HEK293 (cell line): Measurements from ENCODE around the gene IGDCC3.

Experiments used
- EGR2 ChIP-seq: fragments of 450-650 bp; formaldehyde crosslinking; IDR thresholded peaks from 2 replicates; pipeline ENCODE4 v1.5.1; 2016; ENCODE audit warnings: low read depth, missing biosample characterization, missing genetic modification characterization
- KLF16 ChIP-seq: fragments of 450-650 bp; formaldehyde crosslinking; IDR thresholded peaks from 2 replicates; pipeline ENCODE4 v1.5.1; 2017; ENCODE audit warnings: missing biosample characterization, missing genetic modification characterization
- SCRT1 ChIP-seq: fragments of 450-650 bp; formaldehyde crosslinking; IDR thresholded peaks from 2 replicates; pipeline ENCODE4 v1.5.1; 2016; ENCODE audit warnings: missing biosample characterization, missing genetic modification characterization, borderline replicate concordance
- SP3 ChIP-seq: fragments of 450-650 bp; formaldehyde crosslinking; IDR thresholded peaks from 2 replicates; pipeline ENCODE4 v1.5.1; 2016; ENCODE audit warnings: missing biosample characterization, missing genetic modification characterization
- SP7 ChIP-seq: fragments of 450-650 bp; formaldehyde crosslinking; IDR thresholded peaks from 2 replicates; pipeline ENCODE4 v1.5.1; 2016; ENCODE audit warnings: missing biosample characterization, missing genetic modification characterization
- ZBTB20 ChIP-seq: fragments of 450-650 bp; formaldehyde crosslinking; IDR thresholded peaks from 2 replicates; pipeline ENCODE4 v1.5.1; 2016; ENCODE audit warnings: missing biosample characterization, missing genetic modification characterization
- ZFHX2 ChIP-seq: fragments of 450-650 bp; formaldehyde crosslinking; conservative IDR thresholded peaks from 2 replicates; pipeline ENCODE4 v1.5.1; 2016; ENCODE audit warnings: missing biosample characterization, missing genetic modification characterization
- ZIC2 ChIP-seq: fragments of 450-650 bp; formaldehyde crosslinking; IDR thresholded peaks from 2 replicates; pipeline ENCODE4 v1.5.1; 2016; ENCODE audit warnings: missing biosample characterization, missing genetic modification characterization
- ZNF341 ChIP-seq: fragments of 450-650 bp; formaldehyde crosslinking; IDR thresholded peaks from 2 replicates; pipeline ENCODE4; 2016; ENCODE audit warnings: low read depth, missing biosample characterization, missing genetic modification characterization
- ZNF48 ChIP-seq: fragments of 450-650 bp; formaldehyde crosslinking; IDR thresholded peaks from 2 replicates; pipeline ENCODE4 v1.5.1; 2016; ENCODE audit warnings: missing biosample characterization, missing genetic modification characterization
- ZNF600 ChIP-seq: fragments of 450-650 bp; formaldehyde crosslinking; IDR thresholded peaks from 2 replicates; pipeline ENCODE4 v1.5.1; 2016; ENCODE audit warnings: missing biosample characterization, missing genetic modification characterization
- ZNF677 ChIP-seq: fragments of 450-650 bp; IDR thresholded peaks from 2 replicates; pipeline ENCODE4 v1.5.0; 2018; ENCODE audit warnings: missing biosample characterization, mild to moderate bottlenecking, missing genetic modification characterization, moderate library complexity
- ZNF791 ChIP-seq: fragments of 450-650 bp; formaldehyde crosslinking; IDR thresholded peaks from 2 replicates; pipeline ENCODE4 v1.5.1; 2016; ENCODE audit warnings: missing biosample characterization, missing genetic modification characterization
- ZSCAN30 ChIP-seq: fragments of 450-650 bp; IDR thresholded peaks from 2 replicates; pipeline ENCODE4 v1.5.1; 2018; ENCODE audit warnings: missing biosample characterization, mild to moderate bottlenecking, missing genetic modification characterization, moderate library complexity
- TF ChIP-seq, protein P1 (sequence below): fragments of 450-650 bp; formaldehyde crosslinking; IDR thresholded peaks from 2 replicates; pipeline ENCODE4 v1.5.1; 2017; ENCODE audit warnings: missing biosample characterization, missing genetic modification characterization
- TF ChIP-seq, protein P2 (sequence below): fragments of 450-650 bp; formaldehyde crosslinking; IDR thresholded peaks from 2 replicates; pipeline ENCODE4 v1.5.1; 2016; ENCODE audit warnings: missing biosample characterization, missing genetic modification characterization, borderline replicate concordance
- TF ChIP-seq, protein P3 (sequence below): fragments of 450-650 bp; IDR thresholded peaks from 2 replicates; pipeline ENCODE4 v1.5.1; 2018; ENCODE audit warnings: missing biosample characterization, mild to moderate bottlenecking, missing genetic modification characterization
- TF ChIP-seq, protein P4 (sequence below): fragments of 450-650 bp; formaldehyde crosslinking; IDR thresholded peaks from 2 replicates; pipeline ENCODE4 v1.5.1; 2016; ENCODE audit warnings: missing biosample characterization, missing genetic modification characterization
- TF ChIP-seq, protein P5 (sequence below): fragments of 450-650 bp; formaldehyde crosslinking; IDR thresholded peaks from 2 replicates; pipeline ENCODE4 v1.5.1; 2016; ENCODE audit warnings: missing biosample characterization, missing genetic modification characterization
- TF ChIP-seq, protein P6 (sequence below): fragments of 450-650 bp; formaldehyde crosslinking; IDR thresholded peaks from 2 replicates; pipeline ENCODE4 v1.5.1; 2017; ENCODE audit warnings: missing biosample characterization, missing genetic modification characterization
- TF ChIP-seq, protein P7 (sequence below): fragments of 450-650 bp; formaldehyde crosslinking; IDR thresholded peaks from 2 replicates; pipeline ENCODE4 v1.5.1; 2016; ENCODE audit warnings: missing biosample characterization, missing genetic modification characterization
- TF ChIP-seq, protein P8 (sequence below): fragments of 450-650 bp; formaldehyde crosslinking; conservative IDR thresholded peaks from 2 replicates; pipeline ENCODE4 v1.5.1; 2016; ENCODE audit warnings: low read depth, missing biosample characterization, missing genetic modification characterization

The IGDCC3 gene

DNA sequence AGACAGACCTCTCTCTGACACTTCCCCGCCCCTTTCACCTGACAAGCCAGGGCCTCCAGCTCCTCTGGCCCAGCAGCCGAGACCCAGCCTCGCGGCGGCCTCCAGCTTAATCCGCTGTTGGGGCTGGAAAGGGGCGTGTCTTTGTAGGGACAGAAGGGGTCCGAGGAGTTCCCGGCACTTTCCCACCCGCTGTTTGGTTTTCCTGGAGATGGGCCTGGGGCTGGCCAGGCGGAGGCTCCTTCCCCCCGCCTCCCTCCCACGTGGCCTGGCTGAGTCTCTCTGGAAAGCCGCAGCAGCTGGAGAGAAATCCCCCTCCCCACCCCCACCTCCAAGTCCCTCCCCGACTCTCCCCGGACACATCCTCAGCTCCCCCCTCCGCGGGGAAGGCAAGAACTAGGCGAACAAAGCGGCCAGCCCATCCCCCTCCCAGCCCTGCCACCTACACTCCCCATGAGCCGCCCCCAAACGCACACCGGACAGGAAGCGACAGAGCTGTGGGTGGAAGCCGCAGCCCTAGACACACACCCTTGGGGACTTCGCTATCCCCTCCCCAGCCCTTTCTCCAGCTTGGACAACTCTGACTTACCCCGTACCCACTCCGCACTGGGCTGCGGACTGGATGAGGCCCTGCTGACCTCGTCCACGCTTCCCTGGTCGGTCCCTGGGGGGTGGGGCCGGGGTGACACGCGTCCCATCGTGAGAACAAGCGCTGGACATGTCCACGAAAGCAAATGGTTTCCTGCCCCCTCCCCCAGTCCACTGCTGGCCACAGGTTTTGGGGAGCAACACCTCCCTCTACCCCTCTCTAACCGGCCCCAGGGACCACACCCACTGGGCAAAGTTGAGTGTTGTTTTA lies 43.8 kb upstream of the IGDCC3 start (continued):
- TF ChIP-seq, protein P1, sequence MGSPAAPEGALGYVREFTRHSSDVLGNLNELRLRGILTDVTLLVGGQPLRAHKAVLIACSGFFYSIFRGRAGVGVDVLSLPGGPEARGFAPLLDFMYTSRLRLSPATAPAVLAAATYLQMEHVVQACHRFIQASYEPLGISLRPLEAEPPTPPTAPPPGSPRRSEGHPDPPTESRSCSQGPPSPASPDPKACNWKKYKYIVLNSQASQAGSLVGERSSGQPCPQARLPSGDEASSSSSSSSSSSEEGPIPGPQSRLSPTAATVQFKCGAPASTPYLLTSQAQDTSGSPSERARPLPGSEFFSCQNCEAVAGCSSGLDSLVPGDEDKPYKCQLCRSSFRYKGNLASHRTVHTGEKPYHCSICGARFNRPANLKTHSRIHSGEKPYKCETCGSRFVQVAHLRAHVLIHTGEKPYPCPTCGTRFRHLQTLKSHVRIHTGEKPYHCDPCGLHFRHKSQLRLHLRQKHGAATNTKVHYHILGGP (tag by site-specific recombination) = peak; percentile 49; the same call in 1 of the 2 replicates
- TF ChIP-seq ZNF600 (tag by site-specific recombination) (peak; percentile 53; the same call in 1 of the 2 replicates), ZFHX2 (tag by site-specific recombination) (peak; percentile 99), ZNF341 (peak; percentile 90), SP3 (peak; percentile 75), SP7 (tag by site-specific recombination) (peak; percentile 19; the same call in 1 of the 2 replicates), ZNF791 (tag by site-specific recombination) (no peak), ZNF48 (tag by site-specific recombination) (no peak), ZSCAN30 (peak; percentile 55), SCRT1 (tag by site-specific recombination) (0 out of 2 replicates have a peak, but pooled peaks have one; percentile 51), ZIC2 (peak; percentile 61; the same call in 1 of the 2 replicates), ZBTB20 (tag by site-specific recombination) (peak; percentile 46), KLF16 (tag by site-specific recombination) (peak; percentile 41; the same call in 1 of the 2 replicates), ZNF677 (tag by site-specific recombination) (peak; percentile 30; the same call in 1 of the 2 replicates), EGR2 (tag by site-specific recombination) (peak; percentile 98)
- TF ChIP-seq, protein P2, sequence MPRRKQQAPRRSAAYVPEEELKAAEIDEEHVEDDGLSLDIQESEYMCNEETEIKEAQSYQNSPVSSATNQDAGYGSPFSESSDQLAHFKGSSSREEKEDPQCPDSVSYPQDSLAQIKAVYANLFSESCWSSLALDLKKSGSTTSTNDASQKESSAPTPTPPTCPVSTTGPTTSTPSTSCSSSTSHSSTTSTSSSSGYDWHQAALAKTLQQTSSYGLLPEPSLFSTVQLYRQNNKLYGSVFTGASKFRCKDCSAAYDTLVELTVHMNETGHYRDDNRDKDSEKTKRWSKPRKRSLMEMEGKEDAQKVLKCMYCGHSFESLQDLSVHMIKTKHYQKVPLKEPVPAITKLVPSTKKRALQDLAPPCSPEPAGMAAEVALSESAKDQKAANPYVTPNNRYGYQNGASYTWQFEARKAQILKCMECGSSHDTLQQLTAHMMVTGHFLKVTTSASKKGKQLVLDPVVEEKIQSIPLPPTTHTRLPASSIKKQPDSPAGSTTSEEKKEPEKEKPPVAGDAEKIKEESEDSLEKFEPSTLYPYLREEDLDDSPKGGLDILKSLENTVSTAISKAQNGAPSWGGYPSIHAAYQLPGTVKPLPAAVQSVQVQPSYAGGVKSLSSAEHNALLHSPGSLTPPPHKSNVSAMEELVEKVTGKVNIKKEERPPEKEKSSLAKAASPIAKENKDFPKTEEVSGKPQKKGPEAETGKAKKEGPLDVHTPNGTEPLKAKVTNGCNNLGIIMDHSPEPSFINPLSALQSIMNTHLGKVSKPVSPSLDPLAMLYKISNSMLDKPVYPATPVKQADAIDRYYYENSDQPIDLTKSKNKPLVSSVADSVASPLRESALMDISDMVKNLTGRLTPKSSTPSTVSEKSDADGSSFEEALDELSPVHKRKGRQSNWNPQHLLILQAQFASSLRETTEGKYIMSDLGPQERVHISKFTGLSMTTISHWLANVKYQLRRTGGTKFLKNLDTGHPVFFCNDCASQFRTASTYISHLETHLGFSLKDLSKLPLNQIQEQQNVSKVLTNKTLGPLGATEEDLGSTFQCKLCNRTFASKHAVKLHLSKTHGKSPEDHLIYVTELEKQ = peak; percentile 44; the same call in 1 of the 2 replicates
- TF ChIP-seq, protein P3, sequence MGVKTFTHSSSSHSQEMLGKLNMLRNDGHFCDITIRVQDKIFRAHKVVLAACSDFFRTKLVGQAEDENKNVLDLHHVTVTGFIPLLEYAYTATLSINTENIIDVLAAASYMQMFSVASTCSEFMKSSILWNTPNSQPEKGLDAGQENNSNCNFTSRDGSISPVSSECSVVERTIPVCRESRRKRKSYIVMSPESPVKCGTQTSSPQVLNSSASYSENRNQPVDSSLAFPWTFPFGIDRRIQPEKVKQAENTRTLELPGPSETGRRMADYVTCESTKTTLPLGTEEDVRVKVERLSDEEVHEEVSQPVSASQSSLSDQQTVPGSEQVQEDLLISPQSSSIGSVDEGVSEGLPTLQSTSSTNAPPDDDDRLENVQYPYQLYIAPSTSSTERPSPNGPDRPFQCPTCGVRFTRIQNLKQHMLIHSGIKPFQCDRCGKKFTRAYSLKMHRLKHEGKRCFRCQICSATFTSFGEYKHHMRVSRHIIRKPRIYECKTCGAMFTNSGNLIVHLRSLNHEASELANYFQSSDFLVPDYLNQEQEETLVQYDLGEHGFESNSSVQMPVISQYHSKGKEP (tag by site-specific recombination) = 0 out of 2 replicates have a peak, but pooled peaks have one; percentile 42
- TF ChIP-seq, protein P4, sequence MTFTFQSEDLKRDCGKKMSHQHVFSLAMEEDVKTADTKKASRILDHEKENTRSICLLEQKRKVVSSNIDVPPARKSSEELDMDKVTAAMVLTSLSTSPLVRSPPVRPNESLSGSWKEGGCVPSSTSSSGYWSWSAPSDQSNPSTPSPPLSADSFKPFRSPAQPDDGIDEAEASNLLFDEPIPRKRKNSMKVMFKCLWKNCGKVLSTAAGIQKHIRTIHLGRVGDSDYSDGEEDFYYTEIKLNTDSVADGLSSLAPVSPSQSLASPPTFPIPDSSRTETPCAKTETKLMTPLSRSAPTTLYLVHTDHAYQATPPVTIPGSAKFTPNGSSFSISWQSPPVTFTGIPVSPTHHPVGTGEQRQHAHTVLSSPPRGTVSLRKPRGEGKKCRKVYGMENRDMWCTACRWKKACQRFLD (tag by site-specific recombination) = no peak
- TF ChIP-seq, protein P5, sequence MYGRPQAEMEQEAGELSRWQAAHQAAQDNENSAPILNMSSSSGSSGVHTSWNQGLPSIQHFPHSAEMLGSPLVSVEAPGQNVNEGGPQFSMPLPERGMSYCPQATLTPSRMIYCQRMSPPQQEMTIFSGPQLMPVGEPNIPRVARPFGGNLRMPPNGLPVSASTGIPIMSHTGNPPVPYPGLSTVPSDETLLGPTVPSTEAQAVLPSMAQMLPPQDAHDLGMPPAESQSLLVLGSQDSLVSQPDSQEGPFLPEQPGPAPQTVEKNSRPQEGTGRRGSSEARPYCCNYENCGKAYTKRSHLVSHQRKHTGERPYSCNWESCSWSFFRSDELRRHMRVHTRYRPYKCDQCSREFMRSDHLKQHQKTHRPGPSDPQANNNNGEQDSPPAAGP (tag by site-specific recombination) = peak; percentile 87; the same call in 1 of the 2 replicates
- TF ChIP-seq, protein P6, sequence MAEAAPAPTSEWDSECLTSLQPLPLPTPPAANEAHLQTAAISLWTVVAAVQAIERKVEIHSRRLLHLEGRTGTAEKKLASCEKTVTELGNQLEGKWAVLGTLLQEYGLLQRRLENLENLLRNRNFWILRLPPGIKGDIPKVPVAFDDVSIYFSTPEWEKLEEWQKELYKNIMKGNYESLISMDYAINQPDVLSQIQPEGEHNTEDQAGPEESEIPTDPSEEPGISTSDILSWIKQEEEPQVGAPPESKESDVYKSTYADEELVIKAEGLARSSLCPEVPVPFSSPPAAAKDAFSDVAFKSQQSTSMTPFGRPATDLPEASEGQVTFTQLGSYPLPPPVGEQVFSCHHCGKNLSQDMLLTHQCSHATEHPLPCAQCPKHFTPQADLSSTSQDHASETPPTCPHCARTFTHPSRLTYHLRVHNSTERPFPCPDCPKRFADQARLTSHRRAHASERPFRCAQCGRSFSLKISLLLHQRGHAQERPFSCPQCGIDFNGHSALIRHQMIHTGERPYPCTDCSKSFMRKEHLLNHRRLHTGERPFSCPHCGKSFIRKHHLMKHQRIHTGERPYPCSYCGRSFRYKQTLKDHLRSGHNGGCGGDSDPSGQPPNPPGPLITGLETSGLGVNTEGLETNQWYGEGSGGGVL = peak; percentile 100
- TF ChIP-seq, protein P7, sequence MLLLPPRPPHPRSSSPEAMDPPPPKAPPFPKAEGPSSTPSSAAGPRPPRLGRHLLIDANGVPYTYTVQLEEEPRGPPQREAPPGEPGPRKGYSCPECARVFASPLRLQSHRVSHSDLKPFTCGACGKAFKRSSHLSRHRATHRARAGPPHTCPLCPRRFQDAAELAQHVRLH (tag by site-specific recombination) = no peak
- TF ChIP-seq, protein P8, sequence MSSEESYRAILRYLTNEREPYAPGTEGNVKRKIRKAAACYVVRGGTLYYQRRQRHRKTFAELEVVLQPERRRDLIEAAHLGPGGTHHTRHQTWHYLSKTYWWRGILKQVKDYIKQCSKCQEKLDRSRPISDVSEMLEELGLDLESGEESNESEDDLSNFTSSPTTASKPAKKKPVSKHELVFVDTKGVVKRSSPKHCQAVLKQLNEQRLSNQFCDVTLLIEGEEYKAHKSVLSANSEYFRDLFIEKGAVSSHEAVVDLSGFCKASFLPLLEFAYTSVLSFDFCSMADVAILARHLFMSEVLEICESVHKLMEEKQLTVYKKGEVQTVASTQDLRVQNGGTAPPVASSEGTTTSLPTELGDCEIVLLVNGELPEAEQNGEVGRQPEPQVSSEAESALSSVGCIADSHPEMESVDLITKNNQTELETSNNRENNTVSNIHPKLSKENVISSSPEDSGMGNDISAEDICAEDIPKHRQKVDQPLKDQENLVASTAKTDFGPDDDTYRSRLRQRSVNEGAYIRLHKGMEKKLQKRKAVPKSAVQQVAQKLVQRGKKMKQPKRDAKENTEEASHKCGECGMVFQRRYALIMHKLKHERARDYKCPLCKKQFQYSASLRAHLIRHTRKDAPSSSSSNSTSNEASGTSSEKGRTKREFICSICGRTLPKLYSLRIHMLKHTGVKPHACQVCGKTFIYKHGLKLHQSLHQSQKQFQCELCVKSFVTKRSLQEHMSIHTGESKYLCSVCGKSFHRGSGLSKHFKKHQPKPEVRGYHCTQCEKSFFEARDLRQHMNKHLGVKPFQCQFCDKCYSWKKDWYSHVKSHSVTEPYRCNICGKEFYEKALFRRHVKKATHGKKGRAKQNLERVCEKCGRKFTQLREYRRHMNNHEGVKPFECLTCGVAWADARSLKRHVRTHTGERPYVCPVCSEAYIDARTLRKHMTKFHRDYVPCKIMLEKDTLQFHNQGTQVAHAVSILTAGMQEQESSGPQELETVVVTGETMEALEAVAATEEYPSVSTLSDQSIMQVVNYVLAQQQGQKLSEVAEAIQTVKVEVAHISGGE = peak; percentile 43
